H1 (cell line): ENCODE measurements around the gene MUSTN1. TPM values are rescaled to one million over a fixed set of nuclear protein-coding genes. Genes with fewer than 3 reads are reported as not detected.

Experiments used
- CTCF ChIA-PET: fragments of 300-600 bp; sonication (Branson Sonifier 250); formaldehyde crosslinking; loops from one replicate; lab custom pipeline; 2021; ENCODE audit not compliant: partially characterized antibody; lab: Charles Lee
- POLR2A ChIA-PET: fragments of 300-600 bp; sonication (Branson Sonifier 250); formaldehyde crosslinking; loops from one replicate; lab custom pipeline; 2021; ENCODE audit warnings: inconsistent platforms; ENCODE audit not compliant: partially characterized antibody; lab: Charles Lee
- DNase-seq, 2 experiments: peaks; one replicate each; pipeline versions ENCODE4 v3.0.0 to v3.0.0-alpha.2; 2010 to 2022; ENCODE audit warnings: low spot score in 2 of 2, low read depth in 1 of 2, mixed read lengths in 1 of 2
- FAIRE-seq: peaks from 2 replicates; lab custom pipeline; 2011; peaks lifted over from hg19 to GRCh38; lab: Jason Lieb, UNC
- H2AFZ ChIP-seq: 2 replicates; pipeline ENCODE4 v1.8.1; 2012; ENCODE audit warnings: low read length, inconsistent platforms
- H2AK5ac ChIP-seq: 2 replicates; pipeline ENCODE4 v1.6.1; 2013; ENCODE audit warnings: low read depth, low read length
- H2BK120ac ChIP-seq: replicated peaks from 2 replicates; pipeline ENCODE3; 2013; ENCODE audit warnings: low read depth, low read length, inconsistent platforms
- H2BK12ac ChIP-seq: 2 replicates; pipeline ENCODE4 v1.6.1; 2013; ENCODE audit warnings: low read depth, low read length
- H2BK15ac ChIP-seq: 2 replicates; pipeline ENCODE4 v1.6.1; 2013; ENCODE audit warnings: low read length
- H2BK20ac ChIP-seq: 2 replicates; pipeline ENCODE4 v1.6.1; 2013; ENCODE audit warnings: low read length
- H2BK5ac ChIP-seq: 2 replicates; pipeline ENCODE4 v1.6.1; 2013; ENCODE audit warnings: low read depth, low read length
- H3K14ac ChIP-seq: 2 replicates; pipeline ENCODE4 v1.6.1; 2013; ENCODE audit warnings: inconsistent platforms; ENCODE audit not compliant: insufficient read length
- H3K18ac ChIP-seq: 2 replicates; pipeline ENCODE4 v1.6.1; 2013; ENCODE audit warnings: low read length; ENCODE audit errors: extremely low read depth
- H3K23ac ChIP-seq: 2 replicates; pipeline ENCODE4 v1.6.1; 2013; ENCODE audit warnings: inconsistent platforms; ENCODE audit not compliant: insufficient read length
- H3K23me2 ChIP-seq: 2 replicates; pipeline ENCODE4 v1.6.1; 2013; ENCODE audit warnings: low read depth, low read length
- H3K27ac ChIP-seq: 2 replicates; pipeline ENCODE4 v1.6.1; 2011; ENCODE audit warnings: low read depth, low read length, inconsistent platforms
- H3K27me3 ChIP-seq, 4 experiments: replicated peaks in 1 of 4; 1 replicate in 1 of 4; 2 replicates in 3 of 4; pipeline versions ENCODE4 v1.6.1 to v1.8.1; 2011 to 2013; ENCODE audit warnings: low read length in 3 of 4, mild to moderate bottlenecking in 3 of 4, inconsistent platforms in 2 of 4, mixed read lengths in 2 of 4, moderate library complexity in 1 of 4; ENCODE audit not compliant: control insufficient read depth in 3 of 4, insufficient read depth in 3 of 4; ENCODE audit errors: extremely low read depth in 1 of 4
- H3K36me3 ChIP-seq, 4 experiments: 2 replicates each; pipeline versions ENCODE4 v1.6.1 to v1.8.1; 2011 to 2013; ENCODE audit warnings: mild to moderate bottlenecking in 4 of 4, low read length in 3 of 4, moderate library complexity in 2 of 4, control low read depth in 1 of 4, inconsistent platforms in 1 of 4; ENCODE audit not compliant: insufficient read depth in 4 of 4, control insufficient read depth in 2 of 4
- H3K4ac ChIP-seq: replicated peaks from 2 replicates; pipeline ENCODE3; 2013; ENCODE audit warnings: low read length, low read depth, mixed read lengths, inconsistent platforms; ENCODE audit not compliant: insufficient read length
- H3K4me1 ChIP-seq, 4 experiments: replicated peaks in 1 of 4; 1 replicate in 1 of 4; 2 replicates in 3 of 4; pipeline versions ENCODE4 v1.6.1 to v1.8.1; 2011 to 2013; ENCODE audit warnings: low read length in 3 of 4, inconsistent platforms in 2 of 4, mixed read lengths in 1 of 4; ENCODE audit not compliant: insufficient read depth in 4 of 4, control insufficient read depth in 3 of 4
- H3K4me2 ChIP-seq, 2 experiments: 2 replicates each; pipeline versions ENCODE4 v1.6.1 to v1.8.1; 2011 to 2013; ENCODE audit warnings: low read depth in 2 of 2, low read length in 2 of 2, control low read depth in 1 of 2, inconsistent platforms in 1 of 2, mild to moderate bottlenecking in 1 of 2; ENCODE audit not compliant: insufficient read depth in 1 of 2
- H3K4me3 ChIP-seq, 4 experiments: fragments of 200-600, 300-600 bp in 1 of 4; sonication (generic), shearing (Covaris generic), sonication (Bioruptor Twin) in 1 of 4; 2 replicates each; pipeline versions ENCODE4 v1.5.1 to v1.8.1; 2011 to 2016; ENCODE audit warnings: low read length in 4 of 4, low read depth in 3 of 4, control low read depth in 2 of 4, inconsistent platforms in 2 of 4, mild to moderate bottlenecking in 2 of 4, mixed read lengths in 1 of 4, moderate library complexity in 1 of 4; ENCODE audit not compliant: insufficient read depth in 2 of 4; ENCODE audit errors: extremely low read depth in 1 of 4
- H3K56ac ChIP-seq: replicated peaks from 2 replicates; pipeline ENCODE3; 2013; ENCODE audit warnings: low read depth, mild to moderate bottlenecking, mixed read lengths, low read length, inconsistent platforms; ENCODE audit not compliant: insufficient read length
- H3K79me1 ChIP-seq: 2 replicates; pipeline ENCODE4 v1.6.1; 2013; ENCODE audit warnings: low read depth, low read length, control low read depth
- H3K79me2 ChIP-seq, 2 experiments: 2 replicates each; pipeline versions ENCODE4 v1.6.1 to v1.8.1; 2012 to 2013; ENCODE audit warnings: low read length in 2 of 2, mild to moderate bottlenecking in 2 of 2, inconsistent platforms in 1 of 2; ENCODE audit not compliant: insufficient read depth in 2 of 2, control insufficient read depth in 1 of 2
- H3K9ac ChIP-seq, 4 experiments: replicated peaks in 1 of 4; 1 replicate in 1 of 4; 2 replicates in 3 of 4; pipeline versions ENCODE4 v1.6.1 to v1.8.1; 2011 to 2013; ENCODE audit warnings: low read depth in 3 of 4, low read length in 3 of 4, control low read depth in 2 of 4, mild to moderate bottlenecking in 2 of 4, moderate library complexity in 2 of 4, inconsistent platforms in 1 of 4; ENCODE audit errors: extremely low read depth in 1 of 4
- H3K9me3 ChIP-seq, 2 experiments: 2 replicates each; pipeline versions ENCODE4 v1.6.1 to v1.8.1; 2012 to 2013; ENCODE audit warnings: mild to moderate bottlenecking in 2 of 2, moderate library complexity in 2 of 2, control low read depth in 1 of 2, inconsistent platforms in 1 of 2, low read depth in 1 of 2, low read length in 1 of 2, mixed read lengths in 1 of 2; ENCODE audit not compliant: insufficient read depth in 2 of 2
- H4K20me1 ChIP-seq, 2 experiments: replicated peaks in 1 of 2; 2 replicates each; pipeline versions ENCODE3 to v1.8.1; 2011 to 2013; ENCODE audit warnings: inconsistent platforms in 2 of 2, low read length in 2 of 2, mild to moderate bottlenecking in 1 of 2; ENCODE audit not compliant: insufficient read depth in 2 of 2, control insufficient read depth in 1 of 2
- H4K5ac ChIP-seq: 2 replicates; pipeline ENCODE4 v1.6.1; 2013; ENCODE audit warnings: low read length, low read depth, mixed read lengths, inconsistent platforms; ENCODE audit not compliant: insufficient read length
- H4K8ac ChIP-seq: 2 replicates; pipeline ENCODE4 v1.8.0; 2013; ENCODE audit warnings: mild to moderate bottlenecking, moderate library complexity, low read length, inconsistent platforms; ENCODE audit not compliant: insufficient read depth; ENCODE audit errors: extremely low read depth
- H4K91ac ChIP-seq: replicated peaks from 2 replicates; pipeline ENCODE3; 2013; ENCODE audit warnings: low read length, mixed read lengths, inconsistent platforms; ENCODE audit not compliant: insufficient read length
- BCL11A ChIP-seq, 2 experiments: IDR thresholded peaks; one replicate each; pipeline ENCODE4 v1.6.1; 2011; ENCODE audit warnings: low read depth in 2 of 2, low read length in 2 of 2, mild to moderate bottlenecking in 2 of 2
- GABPA ChIP-seq: IDR thresholded peaks from 2 replicates; pipeline ENCODE4 v1.6.1; 2011; ENCODE audit warnings: mild to moderate bottlenecking, low read length, moderate library complexity, borderline replicate concordance; ENCODE audit not compliant: insufficient read depth
- SP4 ChIP-seq: IDR thresholded peaks from 2 replicates; pipeline ENCODE4 v1.6.1; 2012; ENCODE audit warnings: low read length, inconsistent platforms
- WGBS, 2 experiments: shearing (Covaris generic) in 1 of 2; methylation state at CpG; one replicate each; pipeline versions ENCODE4 v1.1.6 to v1.1.7; 2013 to 2015; ENCODE audit warnings: low lambda C conversion rate in 2 of 2, mixed read lengths in 2 of 2, inconsistent platforms in 1 of 2, low coverage in 1 of 2, missing lambda C conversion rate in 1 of 2; ENCODE audit not compliant: insufficient replicate concordance in 2 of 2, insufficient coverage in 1 of 2, insufficient read length in 1 of 2; ENCODE audit errors: extremely low coverage in 1 of 2, missing lambda C conversion rate in 1 of 2; 5-methylcytosine and 5-hydroxymethylcytosine counted together
- polyA plus RNA-seq, 7 experiments: library from polyadenylated mRNA; depleted of rRNA in 3 of 7; stranded (reverse) in 5 of 7; unstranded in 2 of 7; fragments of >200 nt in 5 of 7; fragments of 200-250 nt in 2 of 7; gene quantifications; 1 replicate in 5 of 7; 2 replicates in 1 of 7; 4 replicates in 1 of 7; pipeline versions ENCODE4 v1.2.1 to v1.2.3, GENCODE V29; 2011 to 2013; ENCODE audit warnings: missing spikeins in 2 of 7, mixed read lengths in 2 of 7
- total RNA-seq: library from RNA; stranded (reverse); fragmentation: NEBNext Ultra II Directional; extraction: Animal tissue kit (Norgen Biotek cat#: 25700); gene quantifications from 2 replicates; pipeline ENCODE4 v1.2.1, GENCODE V29; 2021

Gene MUSTN1
- total and polyA plus RNA-seq, 2 of the 8 experiments (the other 6 are each of a cell fraction or from before 2014, with no cell fraction given), result 1.1 to 2.4 TPM

DNA sequence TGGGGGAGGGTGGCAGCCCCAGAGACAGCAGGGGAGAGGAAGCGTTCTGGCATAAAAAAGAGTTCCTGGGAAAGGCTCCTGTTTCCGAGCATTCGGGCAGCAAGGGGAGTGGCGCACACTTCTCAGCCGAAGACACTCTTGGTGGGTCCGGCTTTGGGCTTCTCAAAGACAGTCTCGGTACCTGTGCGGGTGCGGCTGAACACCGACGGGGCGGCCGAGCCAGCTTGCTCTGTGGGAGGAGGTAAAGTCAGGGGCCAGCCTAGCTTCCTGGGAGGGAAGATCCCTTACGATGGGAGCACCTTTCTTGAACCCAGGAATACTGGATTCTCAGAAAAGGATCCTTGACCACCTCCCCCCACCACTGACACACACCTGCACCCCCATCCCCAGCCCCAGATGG is 1.6 kb downstream of the MUSTN1 start:
- 90% methylated on average over 13 of the region's 14 CpGs; no CpG with 5 or more reads in 1 of the 2 experiments for WGBS, 2 experiments
- Histone ChIP-seq H3K27ac (no peak overlapping the region), H4K91ac (no peak overlapping the region), H3K14ac (no peak overlapping the region), H2BK120ac (no peak overlapping the region), H2AK5ac (no peak overlapping the region), H2AFZ (no peak overlapping the region), H4K5ac (no peak overlapping the region), H3K4ac (no peak overlapping the region), H3K79me1 (no peaks in the 10 kb centered on the region), H2BK15ac (no peak overlapping the region), H3K4me1 (peaks cover 0 to 10% (median 2%) of the 10 kb centered on the region in 4 experiments; a peak in 3 of 7 replicates), H2BK20ac (no peak overlapping the region), H3K56ac (no peak overlapping the region), H2BK5ac (no peak overlapping the region), H2BK12ac (no peak overlapping the region), H3K79me2 (no peaks in the 10 kb centered on the region), H3K27me3 (no peaks in the 10 kb centered on the region), H3K23ac (no peak overlapping the region), H3K18ac (no peak overlapping the region), H3K9me3 (no peaks in the 10 kb centered on the region), H3K36me3 (no peaks in the 10 kb centered on the region; a peak in 2 of 8 replicates), H3K23me2 (no peaks in the 10 kb centered on the region), H4K20me1 (peaks cover 0 to 2% of the 10 kb centered on the region in 2 experiments)
- ChIA-PET POLR2A (no interaction called here), CTCF (interaction anchor here (0.6 to 6.5 kb wide), 4 partner anchors 11 to 101 kb away, joined by 3 to 73 read pairs (median 14); no protein-coding TSS in a partner anchor)
- FAIRE-seq, result no peak
- no peak for DNase-seq
- TF ChIP-seq GABPA (no peak), SP4 (no peak), BCL11A (IDR thresholded peaks at IDR 0.05; ENCODE audit: low read depth in 2 of 2, low read length in 2 of 2) (no peak)
- TF ChIP-seq, all 59 proteins: peak for 0
- Histone ChIP-seq H4K8ac (no peak overlapping the region), H3K4me3 (no peak overlapping the region), H3K9ac (no peak overlapping the region), H3K4me2 (no peak overlapping the region)
